IPS-20b (cell line): ENCODE measurements around the gene PDXDC1.
"Not testable (repeated sequence)": the region's sequence is repeated elsewhere in the genome, so short reads cannot be mapped to it uniquely, and the experiment has no call there.

Experiments
- H3K27ac ChIP-seq: one replicate; pipeline ENCODE4 v1.5.1; 2013; ENCODE audit warnings: low read length
- H3K27me3 ChIP-seq: 2 replicates; pipeline ENCODE4 v1.6.1; 2013; ENCODE audit warnings: mild to moderate bottlenecking, low read length, inconsistent platforms; ENCODE audit not compliant: insufficient read depth
- H3K36me3 ChIP-seq: 2 replicates; pipeline ENCODE4 v1.6.1; 2013; ENCODE audit warnings: low read depth, mild to moderate bottlenecking, inconsistent platforms, low read length, moderate library complexity; ENCODE audit not compliant: insufficient read depth
- H3K4me1 ChIP-seq: 2 replicates; pipeline ENCODE4 v1.6.1; 2013; ENCODE audit warnings: mild to moderate bottlenecking, control low read depth, inconsistent platforms, low read length, moderate library complexity; ENCODE audit not compliant: insufficient read depth
- H3K4me3 ChIP-seq: 2 replicates; pipeline ENCODE4 v1.5.1; 2013; ENCODE audit warnings: mild to moderate bottlenecking, low read length, inconsistent platforms
- H3K9ac ChIP-seq: 2 replicates; pipeline ENCODE4 v1.6.1; 2013; ENCODE audit warnings: low read depth, mild to moderate bottlenecking, inconsistent platforms, low read length, moderate library complexity
- H3K9me3 ChIP-seq: 2 replicates; pipeline ENCODE4 v1.6.1; 2013; ENCODE audit warnings: mild to moderate bottlenecking, low read depth, low read length, inconsistent platforms; ENCODE audit not compliant: insufficient read depth

Gene PDXDC1

GRCh38 chr16:15034266-15035162, 59.7 kb downstream of the PDXDC1 start:
- no peaks in the 10 kb centered on the region for H3K27me3 ChIP-seq
- peaks cover 83% of the 10 kb centered on the region for H3K36me3 ChIP-seq
- no peaks in the 10 kb centered on the region for H3K4me1 ChIP-seq
- H3K9me3 ChIP-seq = no peaks in the 10 kb centered on the region
- H3K4me3 ChIP-seq = no peak overlapping the region
- no peak overlapping the region for H3K27ac ChIP-seq
- H3K9ac ChIP-seq = no peak overlapping the region

- no peak overlapping the region for H3K9ac ChIP-seq
- H3K36me3 ChIP-seq = peaks cover 90% of the 10 kb centered on the region
- H3K9me3 ChIP-seq = no peaks in the 10 kb centered on the region
- H3K27ac ChIP-seq = no peak overlapping the region
- H3K4me3 ChIP-seq = no peak overlapping the region
- no peaks in the 10 kb centered on the region for H3K4me1 ChIP-seq
- H3K27me3 ChIP-seq = no peaks in the 10 kb centered on the region
These were observed 60.4 kb downstream of the PDXDC1 start for GRCh38 chr16:15035163-15035729.

- Histone ChIP-seq H3K9ac (no peak overlapping the region), H3K27ac (no peak overlapping the region), H3K36me3 (peaks cover 94% of the 10 kb centered on the region), H3K4me1 (no peaks in the 10 kb centered on the region), H3K4me3 (no peak overlapping the region), H3K27me3 (no peaks in the 10 kb centered on the region), H3K9me3 (no peaks in the 10 kb centered on the region)
These were observed 62.2 kb downstream of the PDXDC1 start for GRCh38 chr16:15037003-15037402.

- H3K27me3 ChIP-seq = no peaks in the 10 kb centered on the region
- peaks cover 88% of the 10 kb centered on the region for H3K36me3 ChIP-seq
- no peak overlapping the region for H3K4me3 ChIP-seq
- H3K9ac ChIP-seq = no peak overlapping the region
- no peaks in the 10 kb centered on the region for H3K9me3 ChIP-seq
- H3K27ac ChIP-seq = no peak overlapping the region
- no peaks in the 10 kb centered on the region for H3K4me1 ChIP-seq
These were observed 62.9 kb downstream of the PDXDC1 start for GRCh38 chr16:15037745-15038144.

GRCh38 chr16:15038689-15039088, 63.9 kb downstream of the PDXDC1 start:
- H3K36me3 ChIP-seq = peaks cover 79% of the 10 kb centered on the region
- H3K9me3 ChIP-seq = no peaks in the 10 kb centered on the region
- H3K4me1 ChIP-seq = no peaks in the 10 kb centered on the region
- no peaks in the 10 kb centered on the region for H3K27me3 ChIP-seq
- no peak overlapping the region for H3K27ac ChIP-seq
- no peak overlapping the region for H3K4me3 ChIP-seq
- no peak overlapping the region for H3K9ac ChIP-seq

- Histone ChIP-seq H3K27ac (no peak overlapping the region), H3K4me1 (no peaks in the 10 kb centered on the region), H3K27me3 (no peaks in the 10 kb centered on the region), H3K9me3 (no peaks in the 10 kb centered on the region), H3K9ac (no peak overlapping the region), H3K36me3 (peaks cover 57% of the 10 kb centered on the region), H3K4me3 (no peak overlapping the region)
These were observed 66.6 kb downstream of the PDXDC1 start for GRCh38 chr16:15041271-15042004.

GRCh38 chr16:15043344-15043743, 68.5 kb downstream of the PDXDC1 start:
- Histone ChIP-seq H3K27ac (no peak overlapping the region), H3K36me3 (peaks cover 47% of the 10 kb centered on the region), H3K9me3 (no peaks in the 10 kb centered on the region), H3K9ac (no peak overlapping the region), H3K4me1 (no peaks in the 10 kb centered on the region), H3K27me3 (no peaks in the 10 kb centered on the region), H3K4me3 (no peak overlapping the region)

- no peak overlapping the region for H3K27ac ChIP-seq
- no peaks in the 10 kb centered on the region for H3K27me3 ChIP-seq
- H3K9ac ChIP-seq = no peak overlapping the region
- no peak overlapping the region for H3K4me3 ChIP-seq
- no peaks in the 10 kb centered on the region for H3K9me3 ChIP-seq
- H3K4me1 ChIP-seq = no peaks in the 10 kb centered on the region
- H3K36me3 ChIP-seq = peaks cover 38% of the 10 kb centered on the region
These were observed 69.5 kb downstream of the PDXDC1 start for GRCh38 chr16:15044286-15044685.

- not testable (repeated sequence) for H3K27ac ChIP-seq, H3K9ac ChIP-seq
These were observed 70.4 kb downstream of the PDXDC1 start for GRCh38 chr16:15045270-15045669.

GRCh38 chr16:15046692-15047376, 72.0 kb downstream of the PDXDC1 start:
- H3K4me1 ChIP-seq = no peaks in the 10 kb centered on the region
- peaks cover 15% of the 10 kb centered on the region for H3K36me3 ChIP-seq
- H3K9me3 ChIP-seq = no peaks in the 10 kb centered on the region
- H3K27ac ChIP-seq = no peak overlapping the region
- no peak overlapping the region for H3K9ac ChIP-seq
- H3K4me3 ChIP-seq = no peak overlapping the region
- H3K27me3 ChIP-seq = no peaks in the 10 kb centered on the region

More at GRCh38 chr16:15045270-15045669, 70.4 kb downstream of the PDXDC1 start:
- H3K9me3 ChIP-seq, H3K4me1 ChIP-seq, H3K4me3 ChIP-seq, H3K27me3 ChIP-seq: not testable (repeated sequence)
- H3K36me3 ChIP-seq = peaks cover 28% of the 10 kb centered on the region

GRCh38 chr16:15049581-15050180, 74.9 kb downstream of the PDXDC1 start:
- Histone ChIP-seq H3K9ac (no peak overlapping the region), H3K9me3 (no peaks in the 10 kb centered on the region), H3K36me3 (peaks cover 15% of the 10 kb centered on the region), H3K4me3 (no peak overlapping the region), H3K27ac (no peak overlapping the region), H3K27me3 (no peaks in the 10 kb centered on the region), H3K4me1 (no peaks in the 10 kb centered on the region)
